TTC549 (cell line): ENCODE results near the gene PAFAH2.

Source experiments
- FAIRE-seq: peaks from 2 replicates; lab custom pipeline; 2012; peaks lifted over from hg19 to GRCh38; lab: Jason Lieb, UNC

The PAFAH2 gene

DNA sequence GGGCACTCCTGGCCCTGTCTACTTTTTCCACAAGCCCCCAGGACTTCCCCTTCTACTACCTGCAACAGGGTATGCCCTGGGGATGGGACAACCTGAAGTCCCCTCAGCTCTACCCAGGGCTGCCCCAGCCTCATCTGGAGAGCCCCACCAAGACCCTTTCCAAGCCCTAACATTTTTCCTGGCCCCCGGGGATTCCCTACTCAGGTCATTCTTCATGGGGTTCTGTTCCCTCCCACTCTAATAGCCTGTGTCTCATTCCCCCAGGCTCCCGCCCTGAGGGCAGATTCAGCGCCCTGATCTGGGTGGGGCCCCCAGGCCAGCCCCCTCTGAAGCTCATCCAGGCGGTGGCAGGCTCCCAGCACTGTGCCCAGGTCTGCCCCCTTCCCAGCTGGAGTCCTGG, 33.3 kb upstream of the PAFAH2 start:
- FAIRE-seq: no peak

DNA sequence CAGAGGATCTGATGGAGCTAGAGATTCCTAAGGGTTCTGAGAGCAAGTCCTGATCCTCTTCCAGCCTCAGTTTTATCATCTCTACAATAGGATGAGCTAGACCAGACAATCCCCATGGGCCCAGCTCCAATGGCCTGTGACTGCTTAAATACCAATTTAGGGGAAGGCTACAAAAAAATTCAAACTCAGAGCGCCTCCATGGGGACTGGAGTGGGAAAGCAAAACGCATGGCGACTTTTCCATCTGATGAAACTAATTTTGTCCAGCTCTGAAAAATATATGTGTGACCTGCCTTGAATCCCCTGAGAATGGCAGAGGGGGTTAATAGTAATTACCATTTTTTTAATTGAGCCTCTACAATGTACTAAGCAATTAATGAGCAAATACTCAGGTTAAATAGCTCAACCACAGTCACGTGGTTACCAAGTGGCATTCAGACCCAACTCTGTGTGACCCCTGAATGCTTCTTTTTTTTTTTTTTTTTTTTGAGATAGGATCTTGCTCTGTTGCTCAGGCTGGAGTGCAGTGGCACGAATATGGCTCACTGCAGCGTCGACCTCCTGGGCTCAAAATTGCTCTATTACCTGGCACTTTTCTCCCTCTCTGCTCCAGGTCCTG, 32.1 kb upstream of the PAFAH2 start:
- no peak for FAIRE-seq

DNA sequence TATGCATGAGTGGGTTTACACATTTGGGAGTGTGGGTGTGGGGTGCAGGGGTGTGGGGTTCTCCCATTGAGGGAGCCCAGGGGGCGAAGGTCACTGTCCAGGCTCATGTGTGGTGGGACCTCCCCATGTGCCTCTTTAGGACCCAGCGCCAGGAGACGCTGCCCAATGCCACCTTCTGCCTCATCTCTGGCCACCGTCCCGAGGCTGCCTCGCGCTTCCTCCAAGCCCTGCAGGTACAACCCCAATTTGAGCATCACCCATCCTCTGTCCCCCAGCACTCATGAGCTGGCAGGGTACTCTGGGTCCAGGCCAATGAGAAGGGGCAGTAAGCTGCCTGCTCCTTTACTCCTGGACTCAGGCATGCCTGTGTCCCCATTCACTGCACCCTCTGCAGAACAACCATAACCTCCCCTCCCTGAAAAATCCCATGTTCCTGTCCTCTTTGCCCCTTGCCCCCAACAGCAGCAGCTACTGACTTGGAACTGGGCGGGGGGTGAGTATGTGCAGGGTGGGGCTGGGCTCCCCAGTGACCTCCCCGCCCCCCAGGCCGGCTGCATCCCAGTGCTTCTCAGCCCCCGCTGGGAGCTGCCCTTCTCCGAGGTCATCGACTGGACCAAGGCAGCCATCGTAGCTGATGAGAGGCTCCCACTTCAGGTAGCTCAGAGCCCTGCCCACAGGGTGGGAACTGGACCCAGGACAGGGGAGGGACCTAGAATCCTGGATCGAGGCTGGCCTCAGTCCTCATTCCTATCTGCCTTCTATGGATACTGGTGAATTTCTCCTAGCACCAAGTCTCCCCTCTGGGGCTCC, 31.4 kb upstream of the PAFAH2 start:
- no peak for FAIRE-seq

DNA sequence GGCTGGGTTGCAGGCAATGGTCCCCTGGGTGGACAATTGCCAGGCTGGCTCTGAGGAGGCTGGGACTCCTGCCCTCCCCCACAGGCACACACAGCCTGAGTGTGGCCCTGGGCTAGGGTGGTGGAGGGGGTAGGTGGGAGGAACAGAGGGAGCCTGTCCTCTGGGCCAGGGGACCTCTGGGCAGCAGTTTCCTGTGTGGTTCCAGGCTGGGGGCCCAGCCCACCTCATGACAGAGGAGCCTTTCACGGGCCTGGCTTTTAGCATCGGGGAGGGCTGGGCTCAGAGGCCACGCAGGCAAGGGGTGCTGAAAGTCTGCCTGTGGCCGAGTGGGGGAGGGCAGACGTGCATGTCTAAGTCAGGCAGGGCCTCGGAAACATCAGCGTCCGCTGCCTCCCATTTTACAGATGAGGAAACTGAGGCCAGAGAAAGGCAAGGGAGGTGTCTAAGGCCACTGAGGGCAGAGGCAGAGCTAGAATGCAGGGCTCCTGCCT, 30.7 kb upstream of the PAFAH2 start:
- no peak for FAIRE-seq

DNA sequence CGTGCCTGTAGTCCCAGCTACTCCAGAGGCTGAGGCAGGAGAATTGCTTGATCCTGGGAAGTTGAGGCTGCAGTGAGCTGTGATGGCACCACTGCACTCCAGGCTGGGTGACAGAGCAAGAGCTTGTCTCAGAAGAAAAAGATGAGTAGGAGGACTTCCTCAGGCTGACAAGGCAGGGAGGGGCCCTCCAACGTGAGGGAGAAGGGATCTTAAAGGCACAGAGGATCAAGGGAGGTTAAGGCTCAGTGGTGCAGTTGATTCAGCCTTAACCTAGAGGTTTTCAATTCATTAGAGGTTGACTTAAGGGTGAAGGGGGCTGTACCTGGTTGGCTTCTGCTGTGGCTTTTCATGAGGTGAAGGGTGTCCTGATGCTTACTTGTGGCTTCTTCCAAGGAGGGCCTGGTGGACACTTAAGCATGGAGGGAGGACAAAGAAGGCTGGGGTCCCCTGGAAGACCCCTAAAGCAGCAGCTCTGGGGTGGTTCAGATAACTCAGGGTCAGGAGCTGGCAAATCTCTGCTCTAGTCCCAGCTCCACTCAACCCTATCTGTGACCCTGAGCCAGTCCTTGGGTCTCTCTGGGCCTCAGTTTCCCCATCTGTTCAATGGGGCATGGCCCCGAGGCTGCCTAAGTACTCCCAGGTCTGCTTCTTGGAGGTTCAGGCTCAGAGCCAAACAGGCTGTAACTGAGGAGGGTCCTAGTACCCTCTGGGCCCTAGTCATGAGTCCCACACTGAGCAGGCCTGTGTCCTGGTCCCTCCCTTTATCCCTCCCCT, 30.0 kb upstream of the PAFAH2 start:
- FAIRE-seq: no peak

DNA sequence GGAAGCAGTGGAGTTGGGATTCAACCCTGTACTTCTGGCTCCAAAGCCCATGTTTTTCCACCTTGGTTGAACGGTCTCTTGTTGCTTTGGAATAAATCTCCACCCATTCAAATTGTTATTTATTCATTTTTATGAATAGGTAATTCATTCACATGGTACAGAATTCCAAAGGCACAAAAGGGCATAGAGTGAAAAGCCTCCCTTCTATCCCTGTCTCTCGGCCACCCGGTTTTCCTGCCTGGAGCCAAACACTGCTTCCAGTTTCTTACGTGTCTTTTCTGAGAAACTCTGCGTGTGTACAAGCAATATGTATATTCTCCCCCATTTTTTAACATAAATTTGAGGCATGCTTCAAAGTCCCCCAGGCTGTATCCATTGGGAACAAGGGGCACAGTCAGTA, 27.7 kb upstream of the PAFAH2 start:
- no peak for FAIRE-seq

DNA sequence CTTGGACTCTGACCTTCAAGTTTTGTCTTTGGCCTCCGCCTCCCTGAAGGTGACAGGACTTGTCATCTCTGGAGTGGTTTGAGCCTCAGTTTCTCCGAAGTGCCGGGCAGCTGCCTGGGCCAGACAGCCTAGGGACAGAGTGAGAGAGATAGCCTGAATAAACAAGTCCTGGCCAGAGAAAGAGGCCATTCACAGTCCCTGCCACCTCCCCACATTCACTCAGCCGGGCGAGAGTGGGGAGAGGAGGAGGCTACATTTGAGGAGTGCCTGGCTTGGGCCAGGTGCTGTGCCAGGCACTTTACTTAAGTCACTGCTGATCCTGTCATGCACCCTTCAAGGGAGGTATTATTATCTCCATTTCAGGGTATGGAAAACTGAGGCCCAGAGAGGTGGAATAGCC, 27.2 kb upstream of the PAFAH2 start:
- FAIRE-seq: no peak

DNA sequence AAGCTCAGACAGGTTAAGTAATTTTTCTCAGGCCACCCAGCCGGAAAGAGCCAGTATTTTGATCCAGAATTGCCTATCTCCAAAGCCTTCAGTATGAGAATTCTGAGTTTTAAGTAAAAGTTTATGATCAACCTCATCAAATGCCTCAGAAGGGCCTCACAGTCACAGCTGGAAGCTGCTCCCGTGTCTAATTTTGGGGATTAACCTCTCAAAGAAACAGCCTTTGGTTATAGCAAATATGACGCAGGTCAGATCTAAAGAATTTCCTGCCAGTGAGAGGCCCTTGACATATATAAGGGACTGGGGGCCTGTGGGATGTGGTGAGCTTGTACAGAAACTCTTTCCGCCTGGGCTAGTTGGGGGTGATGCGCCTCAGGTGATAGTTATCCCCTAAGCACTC, 26.0 kb upstream of the PAFAH2 start:
- no peak for FAIRE-seq

DNA sequence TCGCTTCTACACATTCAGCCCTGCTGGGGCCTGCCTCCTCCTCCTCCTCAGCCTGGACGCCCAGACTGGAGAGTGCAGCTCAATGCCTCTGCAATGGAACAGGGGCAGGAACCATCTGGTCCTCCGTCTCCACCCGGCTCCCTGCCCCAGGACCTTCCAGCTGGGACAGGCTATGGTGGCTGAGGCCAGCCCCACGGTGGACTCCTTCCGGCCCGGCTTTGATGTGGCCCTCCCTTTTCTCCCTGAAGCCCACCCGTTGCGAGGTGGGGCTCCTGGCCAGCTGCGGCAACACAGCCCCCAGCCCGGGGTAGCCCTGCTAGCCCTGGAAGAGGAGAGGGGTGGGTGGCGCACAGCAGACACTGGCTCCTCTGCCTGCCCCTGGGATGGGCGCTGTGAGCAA, 25.1 kb upstream of the PAFAH2 start:
- no peak for FAIRE-seq

DNA sequence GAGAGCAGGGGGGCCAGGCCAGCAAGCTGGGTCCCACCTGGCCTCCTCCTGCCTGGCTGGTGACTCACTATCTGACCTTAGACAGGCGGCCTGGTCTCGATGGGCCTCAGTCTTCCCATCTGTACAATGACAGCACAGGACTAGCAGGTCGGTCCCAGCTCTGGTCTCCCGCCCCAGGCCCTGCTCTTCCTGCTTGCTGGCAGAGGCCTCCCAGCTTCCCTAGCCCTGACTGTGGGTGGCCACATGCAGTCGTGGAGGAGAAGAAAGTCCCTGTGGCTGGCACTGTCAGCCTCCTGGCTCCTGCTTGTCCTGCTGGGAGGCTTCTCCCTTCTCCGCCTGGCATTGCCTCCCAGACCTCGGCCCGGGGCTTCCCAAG, 24.5 kb upstream of the PAFAH2 start:
- no peak for FAIRE-seq

DNA sequence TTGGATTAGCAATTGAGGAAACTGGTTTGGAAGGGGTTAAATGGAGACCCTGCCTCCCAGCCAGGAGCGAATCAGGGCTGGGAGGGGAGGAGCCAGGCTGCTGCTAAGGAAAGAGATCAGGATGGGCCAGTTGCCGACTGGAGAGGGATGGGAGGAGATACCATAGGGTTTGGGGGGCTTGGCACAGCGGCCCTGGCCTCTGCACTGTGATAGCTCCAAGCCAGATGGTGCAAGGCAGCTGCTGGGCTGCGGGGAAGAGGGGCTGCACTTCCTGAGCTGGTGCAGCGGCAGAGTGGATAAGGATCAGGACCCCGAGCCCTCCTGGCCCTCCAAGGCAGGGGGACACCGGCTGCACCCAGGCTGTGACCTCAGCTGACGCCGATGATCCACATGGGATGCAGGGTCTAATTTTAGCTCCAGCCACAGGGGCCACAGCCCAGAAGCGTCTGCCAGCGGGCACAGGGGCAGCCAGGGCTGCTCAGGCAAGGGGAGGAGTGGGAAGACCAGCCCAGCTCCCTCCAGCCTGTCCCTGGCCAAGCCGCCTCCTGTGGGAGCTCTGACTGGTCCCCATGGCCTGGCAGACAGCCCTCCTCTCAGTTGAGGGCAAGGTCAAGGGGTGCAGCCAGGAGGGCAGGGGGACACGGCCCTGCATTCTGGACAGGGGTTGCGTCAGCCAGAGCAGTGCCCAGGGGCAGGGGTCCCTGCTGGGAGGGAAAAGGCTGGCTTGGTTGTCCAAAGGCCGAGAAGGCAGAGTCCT, 24.0 kb upstream of the PAFAH2 start, which contains the start of gene EXTL1:
Gene EXTL1, plus strand, starts transcription at position 129 of the 757 bp plus-strand sequence. CDS start 872 bp downstream, outside the sequence.
- peak; percentile 82 for FAIRE-seq

DNA sequence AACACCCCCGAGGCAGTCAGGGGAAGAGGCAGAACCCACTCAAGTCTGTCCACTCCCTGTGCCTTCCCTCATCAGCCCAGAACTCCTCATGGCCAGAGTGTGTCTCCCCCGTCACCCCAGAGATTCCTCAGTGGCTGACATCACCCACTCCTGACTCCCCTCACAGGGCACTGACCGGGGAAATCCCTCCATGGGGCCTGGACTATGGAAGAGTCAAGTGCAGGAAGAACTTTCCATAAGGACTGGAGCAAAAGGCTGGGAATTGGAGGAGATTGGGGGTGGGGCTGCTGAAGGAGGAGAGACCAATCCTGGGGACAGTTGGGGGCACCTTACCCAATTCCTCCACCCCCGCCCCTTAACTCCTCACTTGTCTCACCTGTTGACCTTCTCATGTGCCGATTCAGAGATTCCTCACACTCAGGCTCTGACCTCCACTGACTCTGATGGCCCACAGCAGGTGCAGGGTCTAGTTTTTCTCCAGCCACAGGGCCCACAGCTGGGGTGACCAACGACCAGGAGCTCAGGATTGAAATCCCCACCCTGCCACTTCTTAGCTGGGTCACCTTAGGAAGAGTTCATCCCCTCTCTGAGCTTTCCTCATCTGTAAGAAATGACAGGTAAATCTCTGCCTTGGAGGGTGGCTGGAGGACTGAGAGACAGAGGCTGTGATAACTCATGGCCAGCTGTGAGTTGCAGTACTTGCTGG, 23.2 kb upstream of the PAFAH2 start:
- no peak for FAIRE-seq

DNA sequence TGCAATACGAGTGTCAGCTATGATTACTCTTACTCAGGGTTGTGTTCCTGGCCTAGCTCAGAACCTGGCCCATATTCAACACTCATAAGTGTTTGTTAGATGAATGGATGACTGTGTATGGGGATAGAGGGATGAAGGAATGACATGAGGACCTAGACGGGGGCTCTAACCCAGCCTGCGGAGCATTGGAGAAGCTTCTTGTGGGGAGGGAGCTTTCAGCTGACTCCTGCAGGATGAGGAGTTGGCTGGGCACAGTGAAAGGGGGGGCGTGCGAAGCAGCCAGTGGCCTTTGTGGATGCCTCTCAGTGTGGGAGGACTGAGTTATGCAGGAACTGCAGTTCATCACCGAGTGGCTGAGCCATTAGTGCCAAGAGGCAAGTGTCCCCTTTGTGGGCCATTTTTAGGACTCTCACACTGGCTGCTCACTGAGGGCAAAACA, 22.5 kb upstream of the PAFAH2 start:
- no peak for FAIRE-seq

DNA sequence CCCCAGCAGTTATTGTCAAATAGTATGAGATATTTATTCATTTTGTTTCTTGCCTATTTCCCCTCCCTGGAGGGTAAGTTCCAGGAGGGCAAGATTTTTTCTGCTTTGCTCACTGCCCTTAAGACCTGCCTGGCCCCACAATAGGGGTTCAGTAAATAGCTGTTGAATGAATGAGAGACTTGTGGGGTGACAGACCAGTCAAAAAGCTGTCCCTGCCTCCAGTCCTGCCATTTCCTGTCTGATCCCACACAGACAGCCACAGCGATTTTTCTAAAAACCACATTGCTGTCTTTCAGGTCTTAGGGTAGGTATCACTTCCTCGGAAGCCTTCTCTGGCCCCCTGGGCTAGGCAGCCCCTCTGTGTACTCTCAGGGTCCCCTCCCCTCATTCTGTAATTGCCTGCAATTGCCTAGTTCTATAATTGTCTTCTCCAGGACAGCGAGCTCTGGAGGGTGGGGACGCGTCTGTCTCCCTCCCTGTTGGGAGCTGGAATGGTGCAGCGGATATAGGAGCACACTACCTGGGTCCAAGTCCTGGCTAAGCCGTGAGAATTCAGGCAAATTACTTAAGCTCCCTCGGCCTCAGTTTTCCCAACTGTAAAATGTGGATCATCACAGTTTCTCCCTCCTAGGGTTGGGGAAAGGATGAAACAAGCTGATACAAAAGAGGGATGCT, 21.9 kb upstream of the PAFAH2 start:
- no peak for FAIRE-seq

DNA sequence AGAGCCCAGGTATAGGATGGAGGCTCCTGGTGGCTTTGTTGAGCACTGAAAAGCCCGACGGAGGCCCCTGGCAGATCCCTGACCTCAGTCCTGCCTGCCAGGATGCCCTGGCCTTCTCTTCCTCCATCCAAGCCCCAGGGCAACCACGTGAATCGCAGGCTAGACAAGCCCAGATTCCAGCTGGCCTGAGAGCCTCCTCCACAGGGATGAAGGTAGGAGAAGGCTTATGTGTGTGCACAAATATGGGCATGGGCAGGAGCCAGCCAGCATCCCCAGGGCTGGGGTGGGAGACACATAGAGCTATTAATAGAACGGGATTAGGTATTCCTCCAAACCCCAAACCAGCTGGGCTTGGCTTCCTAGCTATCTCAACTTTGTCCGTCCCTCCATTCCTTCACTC, 19.7 kb upstream of the PAFAH2 start:
- no peak for FAIRE-seq

DNA sequence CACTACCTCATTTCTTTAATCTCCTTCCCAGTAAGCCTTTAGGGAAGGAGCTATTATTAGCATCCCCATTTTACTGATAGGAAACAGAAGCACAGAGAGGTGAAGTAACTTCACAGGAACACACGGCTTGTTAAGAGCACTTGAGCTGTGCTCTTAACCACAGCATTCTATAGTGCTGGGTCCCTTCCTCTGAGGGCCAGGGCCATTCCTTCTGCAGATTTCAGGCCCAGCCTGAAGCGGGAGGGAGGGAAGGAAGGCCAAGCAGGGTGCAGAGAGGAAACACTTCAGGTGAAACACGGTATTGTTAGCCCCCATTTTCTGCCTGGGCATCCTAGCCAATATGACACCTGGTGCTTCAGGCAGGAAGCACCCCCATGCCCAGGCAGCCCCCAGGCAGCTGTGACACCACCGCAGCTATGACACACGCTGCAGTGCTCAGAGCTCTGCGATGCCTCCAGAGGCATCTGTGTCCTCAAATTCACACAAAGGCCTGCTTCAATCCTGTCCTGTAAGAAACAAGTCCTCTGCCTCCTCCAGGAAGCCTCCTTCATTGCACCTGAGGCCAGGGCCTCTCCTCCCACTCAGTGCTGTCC, 19.2 kb upstream of the PAFAH2 start:
- FAIRE-seq: no peak

DNA sequence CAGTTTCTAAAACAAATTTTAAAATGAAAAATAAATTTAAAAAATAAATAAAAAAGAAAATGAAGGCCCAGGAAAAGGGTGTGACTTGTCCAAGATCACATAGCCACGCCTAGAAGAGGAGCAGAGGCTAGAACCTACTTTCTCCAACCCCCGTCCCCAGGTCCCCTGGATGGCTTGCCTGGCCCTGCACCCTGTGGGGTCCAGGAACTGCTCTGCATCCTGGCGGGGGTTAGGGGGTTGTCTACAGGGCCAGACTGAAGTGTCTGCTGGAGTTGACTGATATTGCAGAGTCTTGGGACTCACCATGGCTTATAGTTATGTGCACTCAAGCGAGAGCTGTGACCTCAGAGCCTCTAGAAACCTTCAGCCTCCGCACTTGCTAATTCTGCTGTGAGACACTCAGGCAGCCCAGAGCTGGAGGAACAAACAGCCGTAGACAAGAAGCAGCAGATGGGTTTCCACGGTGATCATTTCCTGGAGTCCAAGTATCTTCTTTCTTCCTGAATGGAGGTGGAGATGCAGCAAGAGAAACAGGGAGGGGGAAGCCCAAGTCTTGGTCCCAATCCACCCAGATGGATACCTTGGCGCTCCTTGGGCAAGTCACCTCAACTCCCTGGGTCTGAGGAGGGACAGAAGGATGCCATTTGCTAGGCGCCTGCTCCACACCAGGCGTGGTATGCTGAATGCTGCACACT, 18.5 kb upstream of the PAFAH2 start:
- FAIRE-seq: no peak

DNA sequence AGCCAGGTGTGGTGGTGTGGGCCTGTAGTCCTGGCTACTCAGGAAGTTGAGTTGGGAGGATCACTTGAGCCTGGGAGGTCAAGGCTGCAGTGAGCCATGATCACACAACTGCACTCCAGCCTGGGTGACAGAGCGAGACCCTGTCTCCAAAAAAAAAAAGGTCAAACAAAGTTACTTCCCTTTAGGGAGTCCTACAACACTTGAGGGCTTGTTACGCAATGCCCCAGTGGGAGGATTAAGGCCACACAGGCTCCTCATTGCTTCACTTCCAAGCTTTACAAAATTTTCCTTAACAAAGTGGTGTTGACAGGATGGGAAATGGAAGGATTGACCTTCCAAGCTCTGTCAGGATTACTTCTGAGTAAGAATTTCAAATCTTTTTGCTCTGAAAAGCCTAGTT, 17.5 kb upstream of the PAFAH2 start:
- no peak for FAIRE-seq

DNA sequence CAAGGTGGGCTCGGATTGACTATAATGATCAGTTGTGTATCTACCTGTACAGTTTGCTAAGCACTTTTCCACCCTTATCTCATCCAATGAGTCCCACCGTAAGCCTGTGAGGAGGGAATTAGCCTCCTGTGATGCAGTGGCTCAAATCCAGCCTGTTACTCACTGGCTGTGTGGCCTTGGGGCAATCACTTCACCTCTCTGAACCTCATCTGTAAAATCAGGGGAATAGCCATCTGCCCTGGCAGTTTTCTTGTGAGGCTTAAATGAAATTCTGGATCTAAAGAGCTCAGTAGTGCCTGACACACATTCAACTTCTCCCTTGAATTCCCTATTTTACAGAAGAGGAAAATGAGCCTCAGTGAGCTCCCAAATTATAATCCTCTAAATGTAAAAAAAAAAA, 16.3 kb upstream of the PAFAH2 start:
- FAIRE-seq: no peak

DNA sequence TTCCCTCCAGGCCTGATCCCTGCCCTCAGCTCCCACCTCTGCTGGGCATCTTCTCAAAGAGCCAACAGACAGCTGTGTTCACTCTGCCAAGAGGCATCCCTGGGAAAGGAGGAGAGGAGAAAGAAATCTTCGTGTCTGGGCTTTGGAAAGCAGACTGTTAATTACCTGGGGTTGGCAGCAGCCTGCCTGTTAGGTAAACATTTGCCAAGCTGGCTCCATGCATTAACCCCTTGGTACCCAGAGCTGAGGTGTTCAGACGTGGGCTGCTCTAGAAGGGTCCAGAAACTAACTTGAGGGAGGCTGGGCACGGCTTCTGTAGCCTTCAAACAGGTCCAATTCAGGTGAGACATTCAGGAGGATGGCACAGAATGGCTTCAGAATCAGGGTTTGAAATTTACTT, 15.0 kb upstream of the PAFAH2 start:
- FAIRE-seq: no peak
